ENCODE results near the gene MLST8.

Gene MLST8

DNA sequence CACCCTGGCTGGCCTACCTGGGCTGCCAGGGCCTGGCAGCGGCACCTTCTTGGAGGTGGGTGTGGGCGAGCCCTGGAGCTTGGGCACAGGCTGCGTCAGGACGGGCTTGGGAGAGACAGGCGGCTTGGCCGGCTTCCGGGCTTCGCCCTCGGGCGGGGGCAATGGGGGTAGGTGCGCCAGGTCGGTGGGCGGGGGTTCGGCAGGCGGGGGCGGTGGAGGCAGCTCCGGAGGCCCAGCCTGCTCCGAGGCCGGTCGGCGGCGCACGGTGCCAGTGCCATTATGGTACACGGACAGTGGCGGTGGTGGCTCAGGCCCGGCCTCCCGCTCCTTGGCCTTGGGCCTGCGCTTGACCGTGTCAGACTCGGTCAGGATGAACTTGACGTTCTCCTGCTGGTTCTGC, 25.7 kb upstream of the MLST8 start:
- H3K9me3 Mint-ChIP-seq = no peaks in the 10 kb centered on the region
- no peaks in the 10 kb centered on the region for H3K27me3 Mint-ChIP-seq (ENCODE audit: low read depth)
- peaks cover 5% of the 10 kb centered on the region for H3K36me3 Mint-ChIP-seq (ENCODE audit: low read depth)
- H3K4me1 Mint-ChIP-seq (ENCODE audit: low read depth) = no peaks in the 10 kb centered on the region
- H3K27ac Mint-ChIP-seq = no peak overlapping the region
- no peak overlapping the region for H3K4me3 Mint-ChIP-seq

DNA sequence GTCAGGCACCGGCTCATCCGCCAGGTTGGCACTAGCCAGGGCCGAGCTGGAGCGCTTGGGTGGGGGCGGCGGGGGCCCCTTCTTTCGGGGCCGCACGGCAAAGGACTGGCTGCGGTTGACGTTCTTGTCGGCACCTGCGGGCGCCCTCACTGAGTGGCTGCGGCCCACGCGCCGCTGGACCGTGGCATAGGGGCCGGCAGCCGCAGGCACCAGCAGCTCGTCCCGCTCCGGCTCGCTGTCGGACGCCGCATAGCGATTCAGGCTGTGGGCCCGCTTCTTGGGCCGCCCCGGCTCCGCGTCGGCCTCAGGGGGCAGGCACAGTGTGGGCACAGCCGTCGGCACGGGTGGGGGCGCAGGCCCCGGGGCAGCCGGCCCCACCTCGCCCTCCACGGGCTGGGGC, 24.8 kb upstream of the MLST8 start:
- Mint-ChIP-seq H3K4me1 (ENCODE audit: low read depth) (no peaks in the 10 kb centered on the region), H3K9me3 (no peaks in the 10 kb centered on the region), H3K27me3 (ENCODE audit: low read depth) (no peaks in the 10 kb centered on the region), H3K4me3 (no peak overlapping the region), H3K36me3 (ENCODE audit: low read depth) (peaks cover 5% of the 10 kb centered on the region), H3K27ac (no peak overlapping the region)

DNA sequence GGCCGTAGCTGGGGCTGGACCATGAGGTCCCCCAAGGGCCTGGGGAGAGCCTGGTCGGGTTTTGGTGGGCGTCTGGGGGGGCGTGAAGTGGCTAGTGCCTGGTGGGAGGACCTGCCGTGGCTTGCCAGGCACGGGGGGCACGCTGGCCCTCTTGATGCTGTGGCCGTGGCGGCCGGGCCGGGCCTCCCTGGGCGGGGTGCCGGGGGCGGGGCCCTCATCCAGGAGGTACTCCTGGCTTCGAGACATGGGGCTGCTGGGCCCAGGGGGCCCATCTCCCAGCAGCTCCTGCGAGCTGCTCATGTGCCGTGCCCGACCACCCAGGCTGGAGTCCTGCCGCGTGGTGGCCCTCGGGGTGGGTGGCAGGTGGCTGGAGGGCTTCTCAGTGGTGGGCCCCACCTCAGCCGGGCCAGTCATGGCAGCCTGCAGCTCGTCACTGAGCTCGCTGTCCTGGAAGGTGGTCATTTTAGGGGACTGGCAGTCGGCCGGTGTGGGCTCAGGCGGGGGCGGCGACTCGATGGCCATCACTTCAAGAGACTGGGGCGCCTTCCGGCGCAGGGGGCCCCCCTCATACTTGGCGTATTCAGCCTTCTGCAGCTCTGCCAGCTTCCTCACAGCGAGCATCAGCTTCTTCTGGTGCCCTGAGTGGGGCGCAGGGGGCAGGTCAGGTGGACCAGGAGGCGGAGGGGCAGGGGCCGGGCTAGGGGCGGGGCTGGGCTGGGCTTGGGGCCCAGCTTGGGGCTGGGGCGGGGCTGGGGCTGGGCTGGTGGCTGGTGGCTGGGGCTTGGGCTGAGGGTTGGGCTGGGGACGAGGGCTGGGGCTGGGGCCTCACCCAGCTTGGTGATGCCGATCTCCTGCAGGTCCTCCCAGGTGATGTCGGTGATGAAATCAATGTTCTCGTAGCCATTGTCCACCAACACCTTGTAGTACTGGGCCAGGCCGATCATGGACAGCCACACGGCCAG, 24.0 kb upstream of the MLST8 start:
- Mint-ChIP-seq H3K4me1 (ENCODE audit: low read depth) (no peaks in the 10 kb centered on the region), H3K4me3 (no peak overlapping the region), H3K27ac (no peak overlapping the region), H3K36me3 (ENCODE audit: low read depth) (peaks cover 2% of the 10 kb centered on the region), H3K27me3 (ENCODE audit: low read depth) (no peaks in the 10 kb centered on the region), H3K9me3 (no peaks in the 10 kb centered on the region)

DNA sequence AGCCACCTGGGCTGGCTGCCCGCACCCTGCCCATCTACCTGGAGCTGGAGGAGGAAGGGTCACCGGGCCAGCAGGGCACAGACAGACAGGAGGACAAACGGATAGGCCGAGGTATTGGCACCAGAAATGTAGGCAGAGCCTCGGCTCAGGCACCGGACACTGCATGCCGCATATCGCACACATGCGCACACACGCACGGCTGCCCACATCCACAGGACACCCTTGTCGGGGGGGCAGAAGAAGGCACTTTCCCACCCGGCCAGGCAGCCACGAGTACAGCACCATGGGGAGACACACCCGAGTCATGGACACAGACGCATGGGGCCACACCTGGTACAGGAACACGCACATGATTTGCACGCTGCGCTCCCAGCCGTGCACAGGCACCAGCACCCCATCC, 23.3 kb upstream of the MLST8 start:
- no peaks in the 10 kb centered on the region for H3K27me3 Mint-ChIP-seq (ENCODE audit: low read depth)
- H3K36me3 Mint-ChIP-seq (ENCODE audit: low read depth) = peaks cover 2% of the 10 kb centered on the region
- H3K4me1 Mint-ChIP-seq (ENCODE audit: low read depth) = no peaks in the 10 kb centered on the region
- H3K27ac Mint-ChIP-seq = no peak overlapping the region
- no peaks in the 10 kb centered on the region for H3K9me3 Mint-ChIP-seq
- no peak overlapping the region for H3K4me3 Mint-ChIP-seq

DNA sequence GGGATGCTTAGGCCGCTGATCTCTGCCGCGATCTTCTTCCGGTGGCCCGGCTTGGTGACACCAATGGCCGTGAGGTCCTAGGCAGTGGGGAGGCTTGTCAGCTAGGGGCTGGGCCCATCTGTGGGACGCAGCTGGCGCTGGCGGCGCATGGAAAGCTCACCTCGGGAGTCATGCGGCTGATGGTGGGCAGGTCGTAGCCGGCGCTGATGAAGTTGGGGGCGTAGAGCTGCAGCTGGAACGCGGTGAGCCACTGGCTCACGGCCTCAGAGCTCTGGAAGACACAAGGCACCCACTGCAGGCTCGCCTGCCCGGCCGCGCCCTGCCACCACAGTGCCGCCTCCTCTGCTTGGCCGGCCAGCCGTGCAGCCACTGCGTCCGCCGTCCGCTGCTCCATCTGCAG, 21.6 kb upstream of the MLST8 start:
- Mint-ChIP-seq H3K4me1 (ENCODE audit: low read depth) (no peaks in the 10 kb centered on the region), H3K9me3 (no peaks in the 10 kb centered on the region), H3K27me3 (ENCODE audit: low read depth) (no peaks in the 10 kb centered on the region), H3K27ac (no peak overlapping the region), H3K36me3 (ENCODE audit: low read depth) (peaks cover 2% of the 10 kb centered on the region), H3K4me3 (no peak overlapping the region)

DNA sequence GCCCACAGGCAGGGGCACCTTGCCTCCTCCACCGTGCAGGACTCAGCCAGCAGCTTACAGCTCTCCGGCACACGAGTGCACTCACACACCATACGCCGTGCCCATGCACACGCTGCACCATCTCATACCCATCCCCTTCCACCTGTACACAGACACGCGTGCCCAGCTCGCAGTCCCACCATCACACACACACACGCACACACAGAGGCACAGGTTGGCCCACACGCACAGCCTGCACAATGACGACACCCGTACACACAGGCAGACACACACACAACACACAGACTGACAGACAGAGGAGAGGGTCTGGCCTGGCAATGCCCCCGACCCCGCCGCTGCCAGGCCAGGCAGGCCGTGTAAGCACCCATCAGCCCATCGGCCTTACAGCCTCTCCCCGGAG, 20.9 kb upstream of the MLST8 start:
- no peaks in the 10 kb centered on the region for H3K4me1 Mint-ChIP-seq (ENCODE audit: low read depth)
- H3K9me3 Mint-ChIP-seq = no peaks in the 10 kb centered on the region
- peaks cover 2% of the 10 kb centered on the region for H3K36me3 Mint-ChIP-seq (ENCODE audit: low read depth)
- no peaks in the 10 kb centered on the region for H3K27me3 Mint-ChIP-seq (ENCODE audit: low read depth)
- H3K4me3 Mint-ChIP-seq = no peak overlapping the region
- no peak overlapping the region for H3K27ac Mint-ChIP-seq

DNA sequence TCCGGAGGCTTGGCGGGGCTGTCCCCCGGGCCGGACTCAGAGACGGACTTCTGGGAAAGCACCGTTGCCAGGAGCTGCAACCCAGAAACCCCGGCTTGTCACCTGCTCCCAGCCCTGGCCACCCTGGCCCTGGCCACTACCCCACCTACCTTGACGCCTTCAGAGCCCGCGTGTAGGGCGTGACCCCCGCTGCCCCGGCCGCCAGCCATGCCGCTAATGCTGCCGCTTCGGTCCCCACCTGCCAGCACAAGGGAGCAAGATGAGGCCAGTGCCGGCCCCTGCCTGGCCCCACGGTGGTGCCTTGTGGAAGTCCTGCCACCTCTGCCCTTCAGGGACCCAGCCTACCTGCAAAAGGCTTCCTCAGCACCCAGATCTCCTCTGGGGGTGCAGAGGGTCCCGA, 20.3 kb upstream of the MLST8 start:
- no peaks in the 10 kb centered on the region for H3K4me1 Mint-ChIP-seq (ENCODE audit: low read depth)
- H3K27ac Mint-ChIP-seq = no peak overlapping the region
- no peaks in the 10 kb centered on the region for H3K9me3 Mint-ChIP-seq
- no peak overlapping the region for H3K4me3 Mint-ChIP-seq
- peaks cover 2% of the 10 kb centered on the region for H3K36me3 Mint-ChIP-seq (ENCODE audit: low read depth)
- H3K27me3 Mint-ChIP-seq (ENCODE audit: low read depth) = no peaks in the 10 kb centered on the region

DNA sequence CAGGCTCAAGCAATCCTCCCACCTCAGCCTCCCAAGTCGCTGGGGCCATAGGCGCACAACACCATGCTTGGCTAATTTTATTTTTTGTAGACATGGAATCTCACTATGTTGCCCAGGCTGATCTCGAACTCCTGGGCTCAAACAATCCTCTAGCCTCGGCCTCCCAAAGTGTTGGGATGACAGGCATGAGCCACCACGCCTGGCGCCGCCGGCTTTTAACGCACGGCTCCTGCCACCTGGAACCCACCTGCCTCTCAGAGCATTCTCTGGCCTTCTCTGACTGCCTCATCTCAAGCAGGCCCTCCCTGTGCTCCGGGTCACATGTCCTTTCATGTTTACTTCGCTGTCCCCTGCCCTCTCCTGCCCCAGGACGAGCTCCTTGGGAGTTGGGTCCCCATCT, 19.2 kb upstream of the MLST8 start:
- no peak overlapping the region for H3K27ac Mint-ChIP-seq
- peaks cover 2% of the 10 kb centered on the region for H3K36me3 Mint-ChIP-seq (ENCODE audit: low read depth)
- no peaks in the 10 kb centered on the region for H3K4me1 Mint-ChIP-seq (ENCODE audit: low read depth)
- H3K4me3 Mint-ChIP-seq = no peak overlapping the region
- no peaks in the 10 kb centered on the region for H3K9me3 Mint-ChIP-seq
- H3K27me3 Mint-ChIP-seq (ENCODE audit: low read depth) = no peaks in the 10 kb centered on the region

DNA sequence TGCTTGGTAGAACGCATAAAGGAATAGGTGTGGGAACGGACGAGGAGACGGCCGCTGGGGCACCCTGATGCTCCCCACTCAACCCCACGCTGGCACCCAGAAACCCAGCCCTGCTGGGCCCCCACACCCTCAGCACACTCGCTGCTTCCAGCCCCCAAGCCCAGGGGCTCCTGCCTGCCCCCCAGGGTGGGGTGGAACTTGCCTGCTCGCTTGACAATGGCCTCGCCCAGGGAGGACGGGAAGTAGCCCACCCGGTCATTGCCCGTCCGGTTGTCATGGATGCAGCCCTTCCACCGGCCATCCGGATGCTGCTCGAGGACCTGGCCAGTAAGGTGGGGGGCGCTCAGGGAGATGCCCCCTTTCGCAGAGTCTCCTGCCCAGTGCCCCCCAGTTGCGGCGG, 18.7 kb upstream of the MLST8 start:
- H3K27ac Mint-ChIP-seq = no peak overlapping the region
- no peaks in the 10 kb centered on the region for H3K9me3 Mint-ChIP-seq
- peaks cover 2% of the 10 kb centered on the region for H3K36me3 Mint-ChIP-seq (ENCODE audit: low read depth)

DNA sequence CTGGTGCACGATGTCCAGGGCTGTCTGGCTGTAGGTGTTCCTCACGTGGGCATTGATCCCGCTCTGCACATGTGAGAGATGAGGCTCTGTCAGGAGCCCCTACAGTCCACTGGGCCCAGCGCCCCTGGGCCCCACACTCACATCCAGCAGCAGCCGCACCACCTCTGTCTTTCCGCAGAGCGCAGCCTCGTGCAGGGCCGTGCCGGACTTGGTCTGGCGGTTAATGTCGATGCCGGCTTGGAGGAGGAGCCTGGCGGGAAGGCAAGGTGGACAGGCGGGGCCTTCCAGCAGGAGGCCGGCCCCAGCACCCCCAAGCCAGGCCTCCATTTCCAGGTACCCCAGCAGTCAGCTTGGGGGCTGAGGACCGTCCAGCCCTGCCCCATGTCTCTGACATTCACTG, 18.0 kb upstream of the MLST8 start:
- H3K27me3 Mint-ChIP-seq (ENCODE audit: low read depth) = no peaks in the 10 kb centered on the region
- H3K4me1 Mint-ChIP-seq (ENCODE audit: low read depth) = no peaks in the 10 kb centered on the region
- H3K4me3 Mint-ChIP-seq = no peak overlapping the region
- H3K9me3 Mint-ChIP-seq = no peaks in the 10 kb centered on the region
- peaks cover 1% of the 10 kb centered on the region for H3K36me3 Mint-ChIP-seq (ENCODE audit: low read depth)
- H3K27ac Mint-ChIP-seq = no peak overlapping the region

More for the DNA sequence above, 18.7 kb upstream of the MLST8 start:
- Mint-ChIP-seq H3K4me1 (ENCODE audit: low read depth) (no peaks in the 10 kb centered on the region), H3K27me3 (ENCODE audit: low read depth) (no peaks in the 10 kb centered on the region), H3K4me3 (no peak overlapping the region)

DNA sequence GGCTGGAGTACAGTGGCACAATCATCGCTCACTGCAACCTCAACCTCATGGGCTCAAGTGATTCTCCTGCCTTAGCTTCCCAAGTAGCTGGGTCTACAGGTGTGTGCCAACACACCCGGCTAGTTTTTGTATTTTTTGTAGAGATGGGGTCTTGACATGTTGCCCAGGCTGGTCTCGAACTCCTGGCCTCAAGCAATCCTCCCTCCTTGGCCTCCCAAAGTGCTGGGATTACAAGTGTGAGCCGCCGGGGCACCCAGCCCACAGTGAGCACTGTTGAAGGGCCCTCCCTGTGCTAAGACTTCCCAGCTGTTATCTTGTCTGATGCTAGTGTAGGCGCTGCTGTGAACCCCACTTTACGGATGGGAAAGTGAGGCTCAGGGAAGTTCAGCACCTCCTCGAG, 16.9 kb upstream of the MLST8 start:
- no peak overlapping the region for H3K4me3 Mint-ChIP-seq
- no peaks in the 10 kb centered on the region for H3K4me1 Mint-ChIP-seq (ENCODE audit: low read depth)
- peaks cover 3% of the 10 kb centered on the region for H3K27me3 Mint-ChIP-seq (ENCODE audit: low read depth)
- no peaks in the 10 kb centered on the region for H3K9me3 Mint-ChIP-seq
- H3K27ac Mint-ChIP-seq = no peak overlapping the region
- H3K36me3 Mint-ChIP-seq (ENCODE audit: low read depth) = no peaks in the 10 kb centered on the region

DNA sequence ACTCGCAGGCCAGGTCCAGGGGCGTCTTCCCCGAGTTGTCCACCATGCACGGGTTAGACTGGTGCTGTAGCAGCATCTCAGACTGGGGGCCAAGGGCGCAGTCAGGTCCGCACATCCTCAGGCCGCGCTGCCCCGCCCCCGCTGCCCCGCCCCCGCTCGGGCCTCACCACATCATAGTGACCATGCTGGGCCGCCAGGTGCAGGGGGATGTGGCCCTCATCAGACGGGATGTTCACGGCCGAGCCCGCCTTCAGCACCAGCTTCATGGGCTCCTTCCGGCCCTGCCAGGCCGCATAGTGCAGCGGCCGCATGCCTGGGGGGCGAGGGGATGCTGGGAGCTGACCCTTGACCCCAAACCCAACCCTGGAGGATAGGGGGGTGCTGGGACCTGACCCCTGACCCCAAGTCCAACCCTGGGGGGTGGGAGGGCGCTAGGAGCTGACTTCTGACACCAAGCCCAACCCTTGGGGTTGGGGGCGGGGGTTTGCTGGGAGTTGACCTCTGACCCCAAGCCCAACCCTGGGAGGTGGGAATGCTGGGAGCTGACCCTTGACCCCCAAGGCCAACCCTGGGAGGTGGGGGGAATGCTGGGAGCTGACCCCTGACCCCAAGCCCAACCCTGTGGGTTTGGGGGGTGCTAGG, 15.9 kb upstream of the MLST8 start:
- Mint-ChIP-seq H3K9me3 (no peaks in the 10 kb centered on the region), H3K4me1 (ENCODE audit: low read depth) (no peaks in the 10 kb centered on the region), H3K27me3 (ENCODE audit: low read depth) (peaks cover 3% of the 10 kb centered on the region), H3K27ac (no peak overlapping the region), H3K36me3 (ENCODE audit: low read depth) (no peaks in the 10 kb centered on the region), H3K4me3 (no peak overlapping the region)

DNA sequence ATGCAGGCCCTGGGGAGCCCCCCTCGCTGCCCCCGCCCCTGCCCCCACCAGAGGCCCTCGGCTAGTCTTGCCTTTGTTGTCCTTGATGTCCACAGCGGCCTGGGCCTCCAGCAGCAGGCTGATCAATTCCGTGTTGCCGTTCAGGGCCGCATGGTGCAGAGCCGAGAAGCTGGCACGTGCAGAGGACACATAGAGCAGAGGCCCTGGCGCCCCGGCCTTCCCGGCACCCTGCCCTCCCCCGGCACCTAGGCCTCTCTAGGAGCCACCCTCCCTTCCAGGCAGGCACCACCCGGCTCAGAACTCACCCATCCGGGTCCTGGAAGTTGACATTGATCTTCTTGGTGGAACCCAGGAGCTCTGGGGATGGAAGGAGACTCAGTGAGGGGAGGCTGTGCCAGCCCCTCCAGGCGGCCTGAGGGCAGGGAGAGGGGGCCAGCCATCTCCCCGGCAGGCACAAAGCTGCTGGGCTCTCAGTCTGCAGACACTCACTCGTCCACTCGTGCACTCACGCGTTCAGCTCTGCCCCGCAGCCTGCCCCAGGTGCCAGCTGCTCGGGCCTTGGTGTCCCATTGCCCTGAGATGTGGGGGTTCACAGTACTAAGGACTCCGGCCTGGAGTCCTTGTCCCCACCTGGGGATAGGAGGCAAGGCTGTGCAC, 15.1 kb upstream of the MLST8 start:
- H3K4me3 Mint-ChIP-seq = no peak overlapping the region
- H3K9me3 Mint-ChIP-seq = no peaks in the 10 kb centered on the region
- H3K27ac Mint-ChIP-seq = no peak overlapping the region
- peaks cover 2% of the 10 kb centered on the region for H3K4me1 Mint-ChIP-seq (ENCODE audit: low read depth)
- H3K36me3 Mint-ChIP-seq (ENCODE audit: low read depth) = no peaks in the 10 kb centered on the region
- H3K27me3 Mint-ChIP-seq (ENCODE audit: low read depth) = peaks cover 10% of the 10 kb centered on the region

DNA sequence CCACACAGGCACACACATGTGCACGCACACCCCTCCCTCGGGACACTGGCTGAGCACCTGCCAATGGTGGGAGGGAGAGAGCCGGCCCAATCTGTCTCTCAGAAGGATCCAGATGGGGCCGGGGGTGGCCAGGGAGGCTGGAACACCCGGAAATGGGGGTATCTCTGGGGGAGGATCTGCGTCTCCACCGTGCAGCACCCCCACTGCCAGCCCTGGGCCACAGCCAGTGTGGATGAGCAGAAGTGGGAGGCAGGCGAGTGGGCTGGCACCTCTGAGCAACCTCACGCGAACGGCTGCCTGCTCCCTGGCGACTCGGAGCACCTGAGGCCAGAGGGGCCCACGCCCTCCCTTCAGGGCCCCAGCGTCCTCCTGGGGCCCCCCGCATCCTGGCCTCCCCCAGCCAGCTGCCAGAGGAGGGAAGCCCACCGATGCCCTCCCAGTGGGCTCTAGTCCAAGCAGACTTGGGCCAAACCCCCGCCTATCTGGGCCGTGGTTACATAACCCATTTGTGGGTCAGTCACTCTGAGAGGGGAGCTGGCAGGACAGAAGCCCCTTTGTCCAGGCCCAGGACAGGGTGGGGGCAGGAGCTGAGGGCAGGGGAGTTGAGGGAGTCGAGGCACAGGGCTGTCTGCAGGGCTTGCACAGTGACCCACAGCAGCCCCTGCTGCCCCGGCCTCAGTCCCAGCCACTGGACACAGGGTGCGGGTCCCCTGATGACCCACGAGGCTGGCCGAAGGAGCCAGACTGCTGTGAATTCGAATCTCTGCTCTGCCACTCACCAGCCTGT, 14.4 kb upstream of the MLST8 start:
- H3K27ac Mint-ChIP-seq = no peak overlapping the region
- H3K36me3 Mint-ChIP-seq (ENCODE audit: low read depth) = no peaks in the 10 kb centered on the region
- H3K9me3 Mint-ChIP-seq = no peaks in the 10 kb centered on the region
- H3K4me3 Mint-ChIP-seq = no peak overlapping the region
- peaks cover 2% of the 10 kb centered on the region for H3K4me1 Mint-ChIP-seq (ENCODE audit: low read depth)
- H3K27me3 Mint-ChIP-seq (ENCODE audit: low read depth) = peaks cover 12% of the 10 kb centered on the region

All from T-helper 1 cell treated with Interleukin-12 subunit alpha and Interleukin-12 subunit beta and Interleukin-4 antibody, amounts not matched to agents 30 μg/mL and 1 μg/mL, for 36 hours (primary cell).